CD4-positive, CD25-positive, alpha-beta regulatory T cell (primary cell): Measurements from ENCODE around the gene RUVBL1. TPM values are rescaled to one million over a fixed set of nuclear protein-coding genes. Genes with fewer than 3 reads are reported as not detected.
"Not testable (repeated sequence)": the region's sequence is repeated elsewhere in the genome, so short reads cannot be mapped to it uniquely, and the experiment has no call there.

ENCODE experiments used
- ATAC-seq, 2 donors: fragments of 150-1000 bp; cut with Tn5 transposase; one replicate each; pipeline ENCODE4 v1.10.0; 2021; ENCODE audit warnings: low read depth in 2 of 2, moderate number of reproducible peaks in 2 of 2, moderate library complexity in 1 of 2
- DNase-seq, 3 donors: peaks; one replicate each; pipeline versions ENCODE4 v3.0.0 to v3.0.0-alpha.2; 2012 to 2022; ENCODE audit warnings: mixed read lengths in 1 of 3
- H3K27ac ChIP-seq: one replicate; pipeline ENCODE4 v1.7.0; 2013; ENCODE audit warnings: mild to moderate bottlenecking, low read length; ENCODE audit not compliant: insufficient read depth, poor library complexity, severe bottlenecking
- H3K27me3 ChIP-seq: one replicate; pipeline ENCODE4 v1.7.0; 2013; ENCODE audit warnings: low read length; ENCODE audit not compliant: control insufficient read depth, insufficient read depth
- H3K36me3 ChIP-seq: one replicate; pipeline ENCODE4 v1.7.0; 2013; ENCODE audit warnings: mild to moderate bottlenecking, low read length, moderate library complexity; ENCODE audit not compliant: control insufficient read depth, insufficient read depth
- H3K4me1 ChIP-seq: 2 replicates; pipeline ENCODE4 v1.7.0; 2013; ENCODE audit warnings: mild to moderate bottlenecking, low read length; ENCODE audit not compliant: insufficient read depth, control insufficient read depth, poor library complexity, severe bottlenecking
- H3K4me3 ChIP-seq: one replicate; pipeline ENCODE4 v1.7.0; 2013; ENCODE audit warnings: low read depth, mild to moderate bottlenecking, low read length, moderate library complexity
- H3K9me3 ChIP-seq, 2 experiments: 1 replicate in 1 of 2; 2 replicates in 1 of 2; pipeline ENCODE4 v1.7.0; 2013; ENCODE audit warnings: low read length in 2 of 2, mild to moderate bottlenecking in 1 of 2, moderate library complexity in 1 of 2; ENCODE audit not compliant: control insufficient read depth in 2 of 2
- H3K27ac Mint-ChIP-seq, 3 donors: one replicate each; pipeline ENCODE4 v1.8.0; 2020 to 2022; ENCODE audit warnings: mild to moderate bottlenecking in 3 of 3, mixed read lengths in 3 of 3, moderate library complexity in 2 of 3
- H3K27me3 Mint-ChIP-seq: one replicate; pipeline ENCODE4 v1.8.0; 2022; ENCODE audit warnings: mild to moderate bottlenecking, mixed read lengths
- H3K36me3 Mint-ChIP-seq: one replicate; pipeline ENCODE4 v1.8.0; 2020; ENCODE audit warnings: mixed read lengths
- H3K4me1 Mint-ChIP-seq, 4 donors: one replicate each; pipeline ENCODE4 v1.8.0; 2020 to 2022; ENCODE audit warnings: mixed read lengths in 4 of 4, mild to moderate bottlenecking in 1 of 4
- H3K4me3 Mint-ChIP-seq, 4 donors: one replicate each; pipeline ENCODE4 v1.8.0; 2020 to 2022; ENCODE audit warnings: mild to moderate bottlenecking in 4 of 4, mixed read lengths in 4 of 4, moderate library complexity in 3 of 4
- H3K9me3 Mint-ChIP-seq, 7 donors: one replicate each; pipeline ENCODE4 v1.8.0; 2020 to 2022; ENCODE audit warnings: mixed read lengths in 7 of 7, mild to moderate bottlenecking in 3 of 7, moderate library complexity in 2 of 7
- polyA plus RNA-seq, 4 donors: library from polyadenylated mRNA; unstranded; fragments of 300-500 nt; fragmentation: Illumina TruSeq; gene quantifications; one replicate each; pipeline ENCODE4 v1.2.3, GENCODE V29; 2021
- total RNA-seq: library from RNA; stranded (reverse); gene quantifications from one replicate; pipeline ENCODE4 v1.2.3, GENCODE V29; 2022

Gene RUVBL1
- total and polyA plus RNA-seq, 5 donors from 2014 or later: 22.9 to 88.2 (median 78.3) TPM

DNA sequence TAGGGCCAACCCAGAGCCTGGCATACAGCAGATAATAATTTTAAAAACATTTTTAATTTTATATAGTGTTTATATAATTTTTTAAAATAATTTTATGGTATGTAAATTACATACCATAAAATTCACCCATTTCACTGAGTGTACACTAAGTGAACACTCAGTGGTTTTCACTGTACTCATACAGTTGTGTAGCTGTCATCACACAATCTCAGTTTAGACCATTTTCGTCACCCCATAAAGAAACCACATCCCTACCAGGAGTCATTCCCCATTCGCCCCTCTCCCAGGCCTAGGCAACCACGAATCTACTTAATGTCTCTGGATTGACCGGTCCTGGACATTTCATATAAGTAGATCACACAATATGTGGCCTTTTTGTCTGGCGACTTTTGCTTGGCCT lies 39.8 kb upstream of the RUVBL1 start:
- ATAC-seq (no peak), DNase-seq (no peak)
- no peaks in the 10 kb centered on the region for H3K27me3 ChIP-seq
- H3K27ac ChIP-seq: no peak overlapping the region
- H3K4me3 Mint-ChIP-seq: no peak overlapping the region
- peaks cover 18 to 48% (median 24%) of the 10 kb centered on the region in 4 donors for H3K4me1 Mint-ChIP-seq
- no peaks in the 10 kb centered on the region for H3K9me3 ChIP-seq
- peaks cover 17% of the 10 kb centered on the region for H3K36me3 ChIP-seq
- H3K4me1 ChIP-seq: no peaks in the 10 kb centered on the region
- no peaks in the 10 kb centered on the region for H3K9me3 Mint-ChIP-seq
- peak overlapping the region in 1 of 3 donors; percentile 44 for H3K27ac Mint-ChIP-seq
- no peaks in the 10 kb centered on the region for H3K27me3 Mint-ChIP-seq
- peaks cover 31% of the 10 kb centered on the region for H3K36me3 Mint-ChIP-seq
- no peak overlapping the region for H3K4me3 ChIP-seq

GRCh38 chr3:128160661-128161060 lies 37.0 kb upstream of the RUVBL1 start:
- H3K27ac ChIP-seq: no peak overlapping the region
- Mint-ChIP-seq H3K27me3 (no peaks in the 10 kb centered on the region), H3K4me3 (no peak overlapping the region), H3K9me3 (peaks cover 0 to 2% (median 0%) of the 10 kb centered on the region in 7 donors), H3K4me1 (peaks cover 13 to 50% (median 35%) of the 10 kb centered on the region in 4 donors), H3K27ac (no peak overlapping the region), H3K36me3 (peaks cover 45% of the 10 kb centered on the region)
- DNase-seq (no peak), ATAC-seq (no peak)
- no peaks in the 10 kb centered on the region for H3K4me1 ChIP-seq
- H3K27me3 ChIP-seq: no peaks in the 10 kb centered on the region
- H3K36me3 ChIP-seq: peaks cover 20% of the 10 kb centered on the region
- H3K4me3 ChIP-seq: no peak overlapping the region
- H3K9me3 ChIP-seq: no peaks in the 10 kb centered on the region

DNA sequence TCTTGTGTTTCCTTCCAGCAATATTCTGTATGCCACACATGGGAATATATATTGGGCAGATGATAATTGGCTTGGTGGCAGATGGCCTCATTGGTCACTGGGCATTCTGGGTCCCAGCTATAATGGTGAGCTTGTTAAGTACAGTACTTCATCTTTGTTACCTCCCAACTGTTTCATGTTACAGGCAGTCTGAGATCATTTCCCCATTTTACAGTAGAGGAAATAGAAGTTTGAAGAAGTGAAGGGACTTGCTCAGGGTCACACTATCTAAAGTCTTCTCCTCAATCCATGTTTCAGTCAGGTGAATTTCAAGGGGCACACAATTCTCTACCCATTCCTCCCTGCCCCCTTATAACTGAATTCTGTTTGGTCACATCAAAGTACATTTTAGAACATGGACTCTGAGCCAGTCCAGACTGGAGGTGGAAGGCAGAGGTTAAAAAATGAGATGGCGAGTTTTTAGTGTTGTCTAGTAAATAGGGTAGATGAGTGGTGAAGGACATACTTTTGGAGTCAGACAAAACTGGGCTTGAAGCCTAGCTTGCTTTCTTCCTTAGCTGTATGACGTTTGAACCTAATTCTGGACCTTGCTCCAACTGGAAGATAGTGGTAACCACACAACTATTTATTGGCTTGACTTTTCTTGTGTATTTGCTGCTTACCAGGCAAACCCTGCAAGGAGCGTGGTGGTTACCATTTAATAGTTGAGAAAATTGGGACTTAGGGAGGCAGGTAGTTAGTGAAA lies 32.2 kb upstream of the RUVBL1 start:
- Histone ChIP-seq H3K4me1 (peaks cover 12% of the 10 kb centered on the region), H3K27me3 (no peaks in the 10 kb centered on the region), H3K9me3 (no peaks in the 10 kb centered on the region), H3K27ac (no peak overlapping the region), H3K4me3 (no peak overlapping the region), H3K36me3 (peaks cover 11% of the 10 kb centered on the region)
- peaks cover 0 to 3% (median 0%) of the 10 kb centered on the region in 7 donors for H3K9me3 Mint-ChIP-seq
- H3K27me3 Mint-ChIP-seq: no peaks in the 10 kb centered on the region
- peaks cover 0 to 53% (median 37%) of the 10 kb centered on the region in 4 donors for H3K4me1 Mint-ChIP-seq
- DNase-seq (no peak), ATAC-seq (no peak)
- H3K4me3 Mint-ChIP-seq: peak overlapping the region in 3 of 4 donors; percentile 10 to 65 (median 59)
- peak overlapping the region in 2 of 3 donors; percentile 7 to 12 for H3K27ac Mint-ChIP-seq
- peaks cover 25% of the 10 kb centered on the region for H3K36me3 Mint-ChIP-seq

DNA sequence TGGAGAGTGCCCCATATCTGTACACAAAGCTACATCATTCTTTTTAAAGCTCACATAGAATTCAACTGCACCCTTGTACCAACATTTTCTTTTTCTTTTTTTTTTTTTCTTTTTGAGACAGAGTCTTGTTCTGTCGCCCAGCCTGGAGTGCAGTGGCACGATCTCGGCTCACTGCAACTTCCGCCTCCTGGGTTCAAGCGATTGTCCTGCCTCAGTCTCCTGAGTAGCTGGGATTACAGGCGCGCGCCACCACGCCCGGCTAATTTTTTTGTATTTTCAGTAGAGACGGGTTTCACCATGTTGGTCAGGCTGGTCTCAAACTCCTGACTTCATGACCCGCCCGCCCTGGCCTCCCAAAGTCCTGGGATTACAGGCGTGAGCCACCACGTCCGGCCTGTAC lies 30.7 kb upstream of the RUVBL1 start:
- H3K4me3 ChIP-seq: peak overlapping the region; percentile 78
- H3K27ac ChIP-seq, H3K27me3 Mint-ChIP-seq, H3K27me3 ChIP-seq, ATAC-seq, DNase-seq, H3K9me3 ChIP-seq, H3K9me3 Mint-ChIP-seq: not testable (repeated sequence)
- H3K4me1 Mint-ChIP-seq: peaks cover 0 to 41% (median 33%) of the 10 kb centered on the region in 4 donors
- H3K36me3 Mint-ChIP-seq: peaks cover 20% of the 10 kb centered on the region
- H3K27ac Mint-ChIP-seq: peak overlapping the region in 2 of 3 donors; percentile 68 to 93
- H3K4me1 ChIP-seq: peaks cover 12% of the 10 kb centered on the region
- H3K36me3 ChIP-seq: peaks cover 11% of the 10 kb centered on the region
- H3K4me3 Mint-ChIP-seq: peak overlapping the region; percentile 87 to 95 (median 92)

- Mint-ChIP-seq H3K27ac (peak within 1 kb of the TSS; percentile 93 to 95 (median 94)), H3K4me3 (peak within 1 kb of the TSS; percentile 87 to 95 (median 92)), H3K9me3 (peaks cover 0 to 3% (median 0%) of the 10 kb centered on the region in 7 donors), H3K36me3 (peaks cover 18% of the 10 kb centered on the region), H3K4me1 (peaks cover 0 to 40% (median 31%) of the 10 kb centered on the region in 4 donors), H3K27me3 (no peaks in the 10 kb centered on the region)
- DNase-seq (peak; percentile 74 to 87 (median 85)), ATAC-seq (peak; percentile 92 to 95)
- H3K4me1 ChIP-seq: peaks cover 12% of the 10 kb centered on the region
- H3K27ac ChIP-seq: peak within 1 kb of the TSS; percentile 71
- no peaks in the 10 kb centered on the region for H3K9me3 ChIP-seq
- peak within 1 kb of the TSS; percentile 78 for H3K4me3 ChIP-seq
- H3K27me3 ChIP-seq: no peaks in the 10 kb centered on the region
- peaks cover 8% of the 10 kb centered on the region for H3K36me3 ChIP-seq
Observed at GRCh38 chr3:128153156-128154041, 29.8 kb upstream of the RUVBL1 start, which contains the start of gene EEFSEC. TSS of gene EEFSEC (plus strand) at chr3:128153481. CDS start at chr3:128153508, 27 bp downstream.

GRCh38 chr3:128152419-128153155 lies 29.0 kb upstream of the RUVBL1 start:
- DNase-seq (no peak), ATAC-seq (peak; percentile 50 to 53)
- peaks cover 10% of the 10 kb centered on the region for H3K36me3 Mint-ChIP-seq
- no peaks in the 10 kb centered on the region for H3K9me3 ChIP-seq
- H3K4me1 Mint-ChIP-seq: peaks cover 0 to 37% (median 26%) of the 10 kb centered on the region in 4 donors
- H3K27ac ChIP-seq: peak overlapping the region; percentile 71
- H3K4me1 ChIP-seq: peaks cover 12% of the 10 kb centered on the region
- no peaks in the 10 kb centered on the region for H3K27me3 ChIP-seq
- H3K4me3 Mint-ChIP-seq: peak overlapping the region; percentile 87 to 95 (median 92)
- H3K9me3 Mint-ChIP-seq: peaks cover 0 to 3% (median 0%) of the 10 kb centered on the region in 7 donors
- H3K27me3 Mint-ChIP-seq: no peaks in the 10 kb centered on the region
- H3K4me3 ChIP-seq: peak overlapping the region; percentile 78
- peaks cover 6% of the 10 kb centered on the region for H3K36me3 ChIP-seq
- H3K27ac Mint-ChIP-seq: peak overlapping the region; percentile 93 to 95 (median 94)

DNA sequence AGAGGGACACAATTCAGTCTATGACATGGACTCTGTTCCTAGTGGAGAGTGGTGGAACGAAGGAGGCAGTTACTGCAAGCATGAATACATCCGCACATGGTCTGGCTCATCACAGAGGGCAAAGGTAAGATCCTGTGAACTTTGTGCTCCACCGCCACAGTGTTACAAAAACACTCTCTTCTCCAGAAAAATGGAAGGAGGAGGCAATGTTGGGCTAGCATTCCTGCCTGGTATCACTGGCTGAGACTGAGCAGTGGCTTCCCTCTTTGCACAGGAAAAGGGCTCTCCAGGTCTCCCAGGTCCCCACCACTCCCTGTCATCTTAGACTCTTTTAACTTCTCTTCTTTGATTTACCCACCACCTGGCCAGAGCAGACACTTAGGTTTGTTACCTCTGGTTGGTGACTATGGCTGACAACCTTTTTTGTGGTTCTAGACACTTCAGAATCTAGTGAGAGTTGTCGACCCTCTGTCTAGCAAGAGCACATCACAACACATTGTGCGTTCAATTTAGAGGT lies 28.2 kb upstream of the RUVBL1 start:
- H3K36me3 ChIP-seq: no peaks in the 10 kb centered on the region
- peaks cover 0 to 3% (median 0%) of the 10 kb centered on the region in 7 donors for H3K9me3 Mint-ChIP-seq
- peaks cover 3% of the 10 kb centered on the region for H3K36me3 Mint-ChIP-seq
- DNase-seq: no peak
- H3K27ac ChIP-seq: no peak overlapping the region
- no peaks in the 10 kb centered on the region for H3K9me3 ChIP-seq
- H3K27me3 ChIP-seq: no peaks in the 10 kb centered on the region
- H3K4me3 ChIP-seq: no peak overlapping the region
- peak overlapping the region; percentile 52 to 87 (median 60) for H3K4me3 Mint-ChIP-seq
- peaks cover 0 to 37% (median 25%) of the 10 kb centered on the region in 4 donors for H3K4me1 Mint-ChIP-seq
- ATAC-seq: no peak
- H3K4me1 ChIP-seq: peaks cover 12% of the 10 kb centered on the region
- H3K27ac Mint-ChIP-seq: peak overlapping the region; percentile 23 to 93 (median 92)
- H3K27me3 Mint-ChIP-seq: no peaks in the 10 kb centered on the region
